ENCODE results near the gene CDH4.

Gene CDH4

DNA sequence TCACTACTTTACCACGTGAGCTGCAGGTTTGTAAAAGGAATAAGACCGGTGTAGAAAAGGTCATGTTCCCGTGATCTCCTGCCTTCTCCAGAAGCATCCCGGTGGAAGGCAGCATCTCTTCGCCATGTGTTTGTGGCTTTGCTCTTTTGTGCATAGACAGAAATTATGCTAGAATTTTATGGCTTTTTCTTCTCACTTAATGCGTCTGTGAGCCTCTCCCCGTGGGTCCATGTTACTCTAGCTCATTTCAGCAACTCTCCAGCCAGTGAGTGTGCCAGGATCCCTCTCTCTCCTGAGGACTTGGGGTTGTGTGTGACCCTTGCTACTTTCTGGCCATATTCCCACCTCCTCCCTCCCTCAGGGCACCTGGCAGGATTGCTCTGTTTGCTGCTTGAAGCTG, 289.5 kb downstream of the CDH4 start:
- DNase-seq = no peak

DNA sequence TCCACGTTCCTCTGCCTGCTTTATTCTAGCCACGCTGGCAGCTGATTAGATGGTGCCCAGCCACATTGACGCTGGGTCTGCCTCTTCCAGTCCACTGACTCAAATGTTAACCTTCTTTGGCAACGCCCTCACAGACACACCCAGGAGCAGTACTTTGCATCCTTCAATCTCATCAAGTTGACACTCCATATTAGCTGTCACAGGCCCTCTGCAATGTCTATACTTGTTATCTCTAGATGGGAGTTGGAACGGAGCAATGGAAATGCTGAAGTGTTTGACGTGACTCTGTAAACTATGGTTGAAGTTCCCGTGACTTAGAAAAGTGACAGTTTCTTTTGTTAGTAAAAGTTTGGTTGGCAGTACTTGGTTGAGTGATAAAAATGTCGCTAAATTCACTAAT, 291.0 kb downstream of the CDH4 start:
- no peak for DNase-seq

DNA sequence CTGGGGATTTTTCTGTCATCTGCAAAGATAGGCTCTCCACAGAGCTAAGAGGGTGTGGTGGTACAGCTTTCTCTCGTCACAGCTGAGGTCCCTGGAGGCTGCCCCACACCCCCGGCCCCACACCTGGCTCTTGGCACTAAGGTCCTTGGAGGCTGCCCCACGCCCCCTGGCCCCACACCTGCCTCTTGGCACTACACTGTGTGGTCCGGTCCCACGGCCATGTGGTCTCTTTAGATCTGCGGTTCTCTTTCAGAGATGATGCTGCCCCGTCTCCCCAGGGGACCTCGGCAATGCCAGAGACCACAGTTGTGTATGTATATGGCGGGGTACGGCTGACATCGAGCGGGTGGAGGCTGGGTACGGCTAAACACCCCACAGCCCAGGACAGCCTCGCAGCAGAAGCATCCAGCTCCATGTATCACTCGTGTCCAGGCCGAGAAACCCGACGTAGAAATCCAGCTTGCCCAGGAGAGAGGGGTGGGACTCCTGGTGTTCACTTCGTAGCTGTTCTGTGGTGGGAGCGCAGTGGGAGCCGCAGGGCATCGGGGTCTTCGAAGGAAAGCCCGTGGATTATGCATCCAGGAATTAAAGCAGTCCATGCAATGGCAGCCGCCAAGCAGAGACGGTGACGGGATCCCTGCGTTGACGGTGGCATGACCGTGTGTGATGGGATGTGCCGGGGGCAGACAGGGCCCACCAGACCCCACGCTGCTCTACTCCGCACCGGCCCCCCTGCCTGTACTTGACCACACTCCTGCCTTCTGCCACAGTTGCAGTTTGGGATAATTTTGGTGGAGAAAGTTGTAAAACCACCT, 292.1 kb downstream of the CDH4 start:
- no peak for DNase-seq

DNA sequence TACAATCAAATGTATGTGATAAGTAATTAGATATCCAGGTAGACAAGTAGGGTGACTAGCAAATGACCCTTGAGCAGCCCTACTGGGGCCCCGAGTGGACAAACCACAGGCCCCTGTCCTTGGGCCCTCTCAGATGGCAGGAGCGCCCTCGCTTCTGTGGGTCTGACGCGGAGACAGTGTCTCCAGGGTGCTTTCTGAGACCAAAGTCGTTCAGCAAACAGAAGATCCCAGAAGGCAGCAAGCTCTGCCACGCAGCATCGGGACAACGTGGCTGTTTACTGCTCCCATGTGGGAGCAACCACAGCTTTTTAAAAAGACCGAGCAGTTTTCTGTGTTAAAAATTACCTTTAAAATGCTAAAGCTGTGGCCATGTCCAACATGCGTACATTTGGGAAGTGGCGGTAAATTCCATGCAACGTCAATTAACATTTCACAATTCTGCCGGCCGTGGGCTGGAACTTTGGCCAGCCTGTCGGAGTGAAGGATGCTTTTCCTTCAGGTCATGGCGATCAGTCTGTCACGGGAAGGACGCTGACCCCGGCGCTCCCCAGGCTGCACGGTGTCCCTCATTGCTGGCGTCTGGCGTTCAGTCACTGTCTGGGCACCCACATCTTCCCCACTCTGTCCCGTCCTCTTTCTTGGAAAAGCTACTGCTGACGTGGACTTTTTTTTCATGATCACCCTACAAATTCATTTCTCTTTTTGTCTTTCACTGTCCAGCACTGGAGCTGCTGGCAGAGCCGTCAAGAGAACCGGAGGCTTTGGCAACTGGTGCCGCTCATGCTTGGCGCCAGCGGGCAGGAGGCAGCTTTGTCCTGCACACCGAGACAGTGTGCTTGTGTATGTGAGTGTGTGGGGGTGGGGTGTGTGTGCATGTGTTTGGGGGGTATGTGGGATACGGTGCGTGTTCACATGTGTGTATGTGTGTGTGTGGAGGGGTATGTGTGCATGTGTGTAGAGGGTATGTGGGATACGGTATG, 293.1 kb downstream of the CDH4 start:
- no peak for DNase-seq

DNA sequence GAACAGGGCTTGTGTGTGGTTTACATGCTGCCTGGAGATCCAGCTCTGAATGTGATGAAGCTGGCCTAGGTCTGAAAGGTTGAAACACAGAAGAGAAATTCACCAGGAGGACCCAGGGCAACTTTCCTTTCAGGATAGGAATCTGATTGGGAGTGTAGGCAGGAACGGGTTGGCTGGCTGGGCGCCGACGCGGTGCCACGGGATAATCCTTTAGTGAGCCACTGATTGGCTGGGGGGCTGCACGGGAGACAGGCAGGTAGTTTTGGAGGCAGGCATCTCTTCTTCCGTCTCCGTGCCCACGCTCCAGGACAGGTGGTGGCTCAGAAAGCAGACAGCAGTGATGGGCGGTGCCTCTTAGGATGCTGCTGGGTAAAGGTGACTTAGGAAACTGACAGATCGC, 294.6 kb downstream of the CDH4 start:
- no peak for DNase-seq

DNA sequence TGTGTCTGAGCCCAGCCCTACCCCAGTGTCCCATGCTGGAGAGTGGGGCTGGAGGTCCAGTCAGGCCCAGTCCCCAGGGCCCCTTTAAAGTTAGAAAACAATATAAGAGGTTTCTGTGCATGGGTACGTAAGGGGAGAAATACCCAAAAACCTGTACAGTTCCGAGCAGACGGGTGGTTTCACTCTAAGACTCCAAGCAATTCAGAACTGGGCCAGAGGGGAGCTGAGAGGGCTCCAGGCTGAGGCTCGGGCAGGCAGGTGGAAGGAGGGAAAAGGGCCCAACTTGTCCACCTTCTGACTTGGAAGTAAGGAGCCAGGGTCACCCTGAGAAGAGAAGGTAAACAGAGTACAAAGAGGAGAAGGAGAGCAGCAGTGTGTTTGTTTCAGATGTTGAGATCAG, 296.0 kb downstream of the CDH4 start:
- DNase-seq = no peak

DNA sequence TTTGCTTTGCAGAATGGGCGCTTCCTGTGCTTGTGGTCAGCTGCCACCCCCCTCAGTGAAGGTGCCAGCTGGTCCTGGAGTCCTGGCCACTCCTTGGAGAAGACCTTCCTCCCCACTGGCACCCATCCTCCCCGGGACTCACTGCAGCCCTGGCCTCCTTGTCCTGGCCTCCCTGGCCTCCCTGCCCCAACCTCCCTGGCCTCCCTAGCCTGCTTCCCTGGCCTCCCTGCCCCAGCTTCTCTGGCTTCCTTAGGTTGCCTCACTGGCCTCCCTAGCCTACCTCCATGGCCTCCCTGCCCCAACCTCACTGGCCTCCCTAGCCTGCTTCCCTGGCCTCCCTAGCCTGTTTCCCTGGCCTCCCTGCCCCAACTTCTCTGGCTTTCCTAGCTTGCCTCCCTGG, 297.8 kb downstream of the CDH4 start:
- DNase-seq = no peak

DNA sequence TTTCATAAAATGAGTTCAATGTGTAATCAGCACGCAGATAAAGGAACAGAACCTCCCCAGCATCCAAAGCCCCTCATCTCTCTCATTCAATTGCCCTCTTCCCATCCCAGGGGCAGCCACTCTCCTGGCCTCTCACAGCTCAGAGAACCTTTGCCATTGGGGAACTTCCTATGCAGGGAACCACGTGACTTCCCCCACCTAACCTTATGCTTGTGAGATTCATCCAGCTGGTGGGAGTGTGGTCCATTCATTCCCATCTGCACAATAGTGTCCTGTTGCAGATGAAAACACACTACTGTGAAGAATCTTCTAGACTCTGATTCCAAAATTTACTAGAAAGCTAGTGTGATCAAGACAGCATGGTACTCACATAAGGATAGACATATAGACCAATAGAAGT, 299.3 kb downstream of the CDH4 start:
- DNase-seq = no peak

DNA sequence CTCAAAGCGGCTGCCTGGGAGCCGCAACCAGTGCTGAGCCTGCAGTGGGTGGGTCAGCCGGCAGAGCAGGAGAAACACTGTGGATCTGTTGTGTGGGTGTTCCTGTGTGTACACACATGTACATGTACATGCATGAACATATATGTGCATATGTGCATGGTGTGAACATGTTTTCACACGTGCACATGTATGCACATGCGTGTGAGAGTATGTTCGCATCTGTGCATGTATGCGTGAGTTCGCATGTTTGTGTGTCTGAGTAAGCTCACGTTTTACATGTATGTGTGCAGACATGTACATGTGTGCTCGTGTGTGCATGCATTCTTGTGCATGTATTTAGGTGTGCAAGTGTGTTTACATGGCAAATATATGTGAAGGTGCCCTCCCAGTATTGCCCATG, 302.6 kb downstream of the CDH4 start:
- DNase-seq = no peak

DNA sequence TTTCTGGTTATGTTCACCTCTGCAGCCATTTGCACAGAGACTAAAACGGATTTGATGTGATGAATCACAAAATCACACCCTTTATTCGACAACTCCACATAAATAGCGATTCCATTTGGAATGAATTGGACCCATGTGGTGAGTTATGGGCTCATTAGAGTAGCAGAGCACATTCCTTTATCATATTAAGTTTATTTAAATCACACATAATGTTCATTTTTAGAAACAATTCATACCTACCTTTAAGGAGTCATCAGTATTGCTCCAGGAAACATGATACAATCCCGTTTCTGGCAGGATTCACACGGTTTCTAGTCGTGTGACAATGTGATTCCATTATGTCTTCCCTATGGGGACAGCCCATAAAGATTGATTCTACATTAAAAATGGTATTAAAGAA, 303.5 kb downstream of the CDH4 start:
- no peak for DNase-seq

DNA sequence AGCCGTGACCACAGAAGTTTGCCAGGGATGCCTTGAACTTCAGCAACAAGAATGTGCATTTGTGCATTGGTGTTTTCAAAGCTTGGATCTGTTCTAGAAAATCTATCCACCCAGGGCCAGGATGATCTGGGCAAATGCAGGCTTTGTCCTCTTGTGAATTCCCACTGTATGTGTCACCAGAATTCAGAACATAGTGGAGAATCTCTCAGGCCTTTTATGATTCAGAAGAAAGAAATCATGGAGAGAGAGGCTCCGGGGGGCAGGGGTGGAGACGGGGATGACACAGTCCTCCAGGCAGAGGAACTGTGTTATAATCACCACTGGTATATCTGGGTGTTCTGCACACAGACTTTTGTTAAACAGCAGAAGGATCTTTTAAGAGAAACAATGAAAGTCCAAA, 304.1 kb downstream of the CDH4 start:
- no peak for DNase-seq

DNA sequence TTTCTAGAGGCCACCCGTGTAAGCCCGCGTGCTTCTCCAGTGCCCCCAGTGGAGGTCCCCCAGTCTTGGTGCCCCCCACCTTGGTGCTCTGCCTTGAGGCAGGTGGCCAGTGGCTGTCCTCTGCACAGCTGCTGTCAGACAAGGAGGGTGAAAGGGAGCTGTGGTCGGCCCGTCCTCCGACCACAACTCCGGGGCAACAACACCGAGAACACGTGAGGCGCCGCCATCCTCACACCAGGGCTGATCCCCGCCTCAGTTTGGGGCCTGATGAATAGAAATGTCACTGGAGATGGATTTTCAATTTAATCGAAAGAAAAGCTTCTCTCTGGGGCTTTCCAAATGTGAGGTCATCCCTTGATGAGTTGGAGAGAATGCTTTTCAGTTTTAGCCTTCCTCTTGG, 304.6 kb downstream of the CDH4 start:
- no peak for DNase-seq

DNA sequence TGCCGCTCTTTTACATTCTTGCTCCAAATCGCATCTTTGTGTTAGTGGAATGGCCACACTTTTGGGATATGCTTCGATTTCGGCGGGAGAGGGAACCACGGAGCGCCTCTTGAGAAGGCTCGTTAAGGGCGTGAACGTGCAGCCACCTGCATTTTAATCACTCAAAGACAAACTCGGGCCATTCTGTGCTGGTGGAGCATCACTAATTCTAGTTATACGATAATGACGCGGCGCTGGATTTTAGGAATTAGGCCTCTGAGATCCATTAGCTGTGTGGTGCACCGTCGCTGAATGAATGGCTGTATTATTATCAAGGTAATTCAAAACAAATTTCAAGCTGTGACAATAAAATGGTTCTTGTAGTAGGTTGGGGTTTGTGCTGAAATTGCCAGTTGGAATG, 305.6 kb downstream of the CDH4 start:
- no peak for DNase-seq

DNA sequence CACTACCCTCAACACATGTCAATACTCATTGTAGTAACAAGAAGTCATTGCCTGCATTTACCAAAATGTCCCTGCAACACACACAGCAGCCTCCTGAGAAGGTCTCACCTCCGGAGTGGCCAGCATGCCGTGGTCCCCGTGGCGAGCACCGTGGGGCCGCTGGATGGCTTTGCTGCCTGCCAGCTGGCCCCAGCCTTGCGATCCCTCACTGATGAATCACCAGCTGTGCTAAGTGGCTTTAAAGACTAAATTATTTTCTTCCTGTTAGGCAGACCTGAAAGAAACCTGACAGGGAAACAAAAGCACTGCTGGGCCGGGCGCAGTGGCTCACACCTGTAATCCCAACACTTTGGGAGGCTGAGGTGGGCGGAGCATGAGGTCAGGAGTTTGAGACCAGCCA, 306.7 kb downstream of the CDH4 start:
- DNase-seq = no peak

DNA sequence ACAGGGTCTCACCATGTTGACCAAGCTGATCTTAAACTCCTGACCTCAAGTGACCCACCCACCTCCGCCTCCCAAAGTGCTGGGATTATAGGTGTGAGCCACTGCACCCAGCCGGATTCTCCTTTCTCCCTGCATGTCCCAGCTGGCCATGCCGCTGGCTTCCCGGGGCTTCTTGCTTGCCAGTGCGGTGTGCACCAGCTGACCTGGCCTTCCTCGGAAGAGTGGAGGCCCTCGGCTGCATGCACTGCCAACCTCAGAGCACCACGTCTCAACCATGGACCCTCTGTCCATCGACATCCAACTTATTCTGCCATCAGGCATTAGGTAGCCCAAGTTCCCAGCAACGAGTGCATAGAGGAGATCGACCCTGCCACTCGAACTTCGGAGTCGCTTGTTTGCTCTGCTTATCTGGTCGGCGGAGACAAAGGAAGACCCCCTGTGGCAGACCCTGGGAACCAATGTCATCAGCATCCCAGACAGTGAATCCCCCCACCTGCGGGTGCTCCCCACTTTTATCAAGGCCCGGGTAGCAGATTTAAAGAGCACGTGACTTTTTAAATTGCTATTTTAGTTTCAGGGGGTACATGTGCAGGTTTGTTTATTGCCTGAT, 307.8 kb downstream of the CDH4 start:
- DNase-seq = no peak

DNA sequence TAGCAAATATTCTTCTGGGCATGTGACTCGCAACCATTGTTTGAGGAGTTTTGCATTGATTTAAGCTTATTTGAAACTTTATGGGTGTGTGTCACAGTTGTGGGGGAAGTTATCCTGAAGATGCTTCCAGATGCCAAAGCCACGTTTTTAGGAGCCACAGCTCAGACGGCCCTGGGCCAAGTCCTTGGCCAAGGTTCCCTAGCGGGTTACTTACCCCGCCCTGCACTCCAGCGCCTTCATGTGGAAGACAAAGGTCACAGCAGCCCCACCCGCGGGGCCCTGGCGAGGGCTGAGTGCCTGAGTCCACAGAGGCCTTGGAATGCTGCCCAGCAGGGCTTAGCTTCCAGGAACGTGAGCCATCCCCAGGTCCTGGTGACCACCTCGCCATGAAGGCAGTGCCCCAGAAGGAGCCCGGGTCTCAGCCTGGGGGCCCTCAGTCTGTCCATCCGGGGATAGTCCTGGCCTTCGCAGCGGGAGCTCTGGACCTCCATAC, 308.3 kb downstream of the CDH4 start:
- DNase-seq = no peak

DNA sequence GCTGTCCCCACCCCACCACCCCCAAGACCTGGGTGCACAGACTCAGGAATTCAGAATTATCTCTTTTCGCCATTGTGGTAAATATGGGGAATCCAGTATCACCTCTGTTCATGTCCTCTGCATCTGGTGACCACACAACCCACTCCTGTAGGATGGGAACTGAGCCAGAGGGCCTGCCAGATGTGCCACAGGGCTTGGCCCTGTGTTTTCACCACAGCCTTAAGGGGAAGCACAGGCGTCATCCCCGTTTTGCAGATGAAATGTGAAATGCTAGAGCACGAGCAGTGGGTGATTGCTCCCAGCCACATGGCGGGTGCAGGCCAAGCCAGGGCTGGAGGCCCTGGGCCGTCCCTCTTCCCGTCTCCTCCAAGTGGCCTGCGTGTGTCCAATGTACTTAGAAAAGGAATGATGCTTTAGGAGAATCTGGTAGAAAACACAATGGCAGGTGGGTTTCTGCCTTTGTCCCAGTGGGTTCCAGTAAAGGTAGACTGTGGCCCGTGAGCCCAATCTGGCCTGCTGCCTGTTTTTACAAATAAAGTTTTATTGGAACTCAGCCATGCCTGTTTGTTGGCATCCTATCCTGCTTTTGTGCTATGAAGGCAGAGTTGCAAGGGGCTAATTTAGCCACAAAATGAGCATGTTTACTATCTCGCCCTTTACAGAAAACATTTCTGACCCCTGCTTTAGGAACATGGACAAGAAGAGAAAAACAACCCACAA, 309.2 kb downstream of the CDH4 start:
- no peak for DNase-seq

DNA sequence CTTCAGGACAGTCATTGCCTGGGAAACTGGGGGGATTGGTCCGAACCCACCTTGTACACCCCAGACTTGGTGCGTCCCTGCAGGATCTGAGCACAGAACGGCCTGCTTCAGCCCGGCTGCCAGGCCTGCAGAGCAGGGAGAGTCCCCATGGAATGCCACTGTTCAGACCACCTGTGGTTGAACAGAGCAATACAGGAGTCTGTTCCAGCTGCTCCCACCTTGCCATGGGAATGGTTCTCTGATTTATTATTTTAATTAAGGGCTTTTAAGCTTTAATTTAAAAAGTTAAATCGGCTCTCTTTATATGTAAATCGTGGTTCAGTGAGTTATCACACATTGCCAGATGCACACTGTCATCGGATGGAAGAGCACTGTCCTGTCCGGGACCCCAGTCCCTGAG, 310.4 kb downstream of the CDH4 start:
- no peak for DNase-seq

DNA sequence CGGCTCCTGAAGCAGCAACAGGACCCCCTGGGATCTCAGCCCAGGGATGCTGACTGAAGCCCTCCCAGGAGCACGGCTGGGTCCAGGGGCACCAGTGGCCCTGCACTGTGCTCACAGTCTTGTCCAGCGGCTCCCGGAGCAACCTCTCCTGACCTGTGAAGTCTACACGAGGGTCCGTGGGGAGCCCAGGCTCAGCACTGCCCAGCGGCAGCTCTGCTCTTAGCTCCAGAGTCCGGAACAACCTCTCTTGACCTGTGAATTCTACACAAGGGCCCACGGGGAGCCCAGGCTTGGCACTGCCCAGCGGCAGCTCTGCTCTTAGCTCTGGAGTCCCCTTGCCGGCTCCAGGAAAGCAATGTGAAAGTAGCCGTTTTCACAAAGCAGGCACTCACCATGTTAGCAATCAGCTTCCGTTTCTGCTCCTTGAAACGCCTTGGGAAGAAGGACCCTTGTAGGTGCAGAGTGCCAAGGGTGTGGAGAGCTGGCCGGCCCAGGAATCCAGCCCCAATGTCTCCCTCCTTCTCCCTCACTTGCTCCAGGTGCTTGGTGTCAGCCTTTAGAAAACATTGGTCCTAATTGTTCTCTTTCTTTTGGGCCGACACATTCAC, 310.9 kb downstream of the CDH4 start:
- no peak for DNase-seq

DNA sequence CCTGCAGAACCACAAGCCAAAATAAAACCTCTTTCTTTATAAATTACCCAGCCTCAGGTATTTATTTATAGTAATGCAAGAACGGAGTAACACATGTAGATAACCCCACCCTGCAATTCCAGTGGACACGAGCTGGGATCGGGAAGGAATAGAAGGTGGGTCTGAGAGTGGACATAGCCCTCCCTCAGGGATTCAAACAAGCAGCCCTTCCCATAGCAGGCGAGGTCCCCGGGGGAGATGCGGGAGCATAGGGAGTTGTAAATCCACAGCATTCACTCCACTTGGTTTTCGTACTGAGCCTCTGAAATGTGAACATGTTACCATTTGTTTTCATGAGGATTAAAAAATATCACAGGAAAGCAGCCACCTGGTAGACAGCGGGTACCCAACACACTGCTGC, 312.6 kb downstream of the CDH4 start:
- DNase-seq = no peak

DNA sequence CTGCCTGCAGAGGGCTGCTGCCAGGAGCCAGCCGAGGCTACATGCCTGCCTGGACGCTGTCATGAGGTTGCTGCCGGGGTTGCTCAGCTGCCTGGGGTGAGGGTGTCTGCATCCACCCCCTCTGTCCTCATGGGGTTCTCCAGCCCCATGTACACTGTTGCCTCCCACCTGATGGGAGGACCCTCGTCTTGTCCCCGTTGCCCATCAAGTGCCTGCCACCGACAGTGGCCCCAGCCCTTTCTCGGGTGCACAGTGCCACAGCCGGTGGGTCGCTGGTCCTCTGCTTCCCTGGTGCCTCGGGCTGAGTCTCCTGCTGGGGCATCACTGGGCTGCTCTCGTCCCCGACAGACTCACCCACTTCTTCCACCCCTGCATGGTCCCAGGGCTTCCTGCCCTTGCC, 313.7 kb downstream of the CDH4 start:
- DNase-seq = no peak

DNA sequence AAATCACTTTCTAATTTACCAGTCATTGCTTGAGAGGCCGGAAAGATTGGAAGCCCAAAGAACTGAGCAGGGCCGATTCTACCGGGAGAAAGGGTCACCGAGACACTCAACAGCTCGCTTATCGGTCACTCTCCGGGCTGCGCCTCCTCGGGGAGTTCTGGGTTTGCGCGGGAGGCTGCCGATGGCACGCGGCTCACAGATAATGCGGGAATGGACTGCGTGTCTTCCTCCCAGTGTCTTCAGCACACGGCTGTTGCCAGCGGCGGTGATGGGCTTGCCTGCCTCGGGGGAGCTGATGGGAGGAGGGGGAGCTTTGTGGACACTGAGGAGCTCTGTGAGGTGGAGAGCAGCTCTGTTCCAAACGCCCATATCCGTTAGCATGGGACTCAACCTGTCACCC, 314.6 kb downstream of the CDH4 start:
- no peak for DNase-seq

All from NCI-H345 (cell line).